HepG2 (cell line): ENCODE data around the gene TTLL10. TPM values are rescaled to one million over a fixed set of nuclear protein-coding genes. Genes with fewer than 3 reads are reported as not detected.

ENCODE experiments used
- ATAC-seq: fragments of 200-7000 bp; cut with Tn5 transposase; 3 replicates; pipeline ENCODE4 v1.9.1; 2020; ENCODE audit warnings: mild to moderate bottlenecking, moderate library complexity
- BruUV-seq: library from RNA; stranded (reverse); fragments of 400-500 nt; replicated peaks from 2 replicates; lab custom pipeline; 2021; lab: Mats Ljungman, UMichigan
- CTCF ChIA-PET: fragments of 300-600 bp; formaldehyde crosslinking; extraction: SDS; loops from one replicate; lab custom pipeline; 2021; ENCODE audit warnings: low total read pairs, inconsistent platforms, low intra/inter-chr PET ratio; lab: Yijun Ruan, JAX
- POLR2A ChIA-PET: fragments of 350-600 bp; sonication (Branson Sonifier 250); formaldehyde crosslinking; loops from one replicate; lab custom pipeline; 2020; ENCODE audit warnings: antibody characterized with exemption, inconsistent platforms; lab: Yijun Ruan, JAX
- DNase-seq: peaks from one replicate; pipeline ENCODE4 v3.0.0-alpha.2; 2015; ENCODE audit warnings: low spot score
- FAIRE-seq: peaks from 3 replicates; lab custom pipeline; 2011; peaks lifted over from hg19 to GRCh38; lab: Jason Lieb, UNC
- H2AFZ ChIP-seq: one replicate; pipeline ENCODE4 v1.6.1; 2011; ENCODE audit warnings: low read length, inconsistent platforms
- H3K27ac ChIP-seq: fragments of 300-600 bp; 3 replicates; pipeline ENCODE4 v1.8.0; 2011; ENCODE audit warnings: mixed run types, mild to moderate bottlenecking, mixed read lengths, low read length, inconsistent platforms; ENCODE audit not compliant: insufficient read depth; ENCODE audit errors: extremely low read length
- H3K27me3 ChIP-seq, 2 experiments: fragments of 200-600 bp in 1 of 2; 2 replicates in 1 of 2; 3 replicates in 1 of 2; pipeline versions ENCODE4 v1.6.0 to v1.8.0; 2011; ENCODE audit warnings: low read length in 2 of 2, mild to moderate bottlenecking in 2 of 2, moderate library complexity in 2 of 2, inconsistent platforms in 1 of 2; ENCODE audit not compliant: insufficient read depth in 2 of 2, control insufficient read depth in 1 of 2
- H3K36me3 ChIP-seq, 2 experiments: fragments of 200-600 bp in 1 of 2; replicated peaks in 1 of 2; 2 replicates in 1 of 2; 3 replicates in 1 of 2; pipeline versions ENCODE4 v1.5.1 to v1.8.0; 2011; ENCODE audit warnings: low read length in 2 of 2, inconsistent platforms in 1 of 2; ENCODE audit not compliant: insufficient read depth in 2 of 2, control insufficient read depth in 1 of 2
- H3K4me1 ChIP-seq: 2 replicates; pipeline ENCODE4 v1.5.1; 2012; ENCODE audit warnings: low read length, inconsistent platforms; ENCODE audit not compliant: insufficient read depth
- H3K4me2 ChIP-seq: 2 replicates; pipeline ENCODE4 v1.6.0; 2011; ENCODE audit warnings: low read depth, low read length, inconsistent platforms
- H3K4me3 ChIP-seq, 3 experiments: fragments of 200-600 bp in 1 of 3; sonication (generic), shearing (Covaris generic) in 1 of 3; replicated peaks in 1 of 3; 2 replicates each; pipeline ENCODE4 v1.5.1; 2011 to 2016; ENCODE audit warnings: low read length in 3 of 3, inconsistent platforms in 2 of 3, low read depth in 2 of 3, mild to moderate bottlenecking in 2 of 3, control low read depth in 1 of 3, mixed read lengths in 1 of 3; ENCODE audit not compliant: insufficient read depth in 1 of 3
- H3K79me2 ChIP-seq: one replicate; pipeline ENCODE4 v1.6.1; 2011; ENCODE audit warnings: low read length, inconsistent platforms; ENCODE audit not compliant: insufficient read depth
- H3K9ac ChIP-seq: 2 replicates; pipeline ENCODE4 v1.6.0; 2011; ENCODE audit warnings: mild to moderate bottlenecking, low read depth, low read length, inconsistent platforms; ENCODE audit not compliant: insufficient read depth
- H3K9me3 ChIP-seq: 2 replicates; pipeline ENCODE4 v1.5.1; 2012; ENCODE audit warnings: mild to moderate bottlenecking, low read length
- H4K20me1 ChIP-seq: 2 replicates; pipeline ENCODE4 v1.6.0; 2011; ENCODE audit warnings: inconsistent platforms, mild to moderate bottlenecking, low read length, moderate library complexity; ENCODE audit not compliant: insufficient read depth
- CREM ChIP-seq, 2 experiments: sonication (generic) in 1 of 2; formaldehyde crosslinking in 1 of 2; IDR thresholded peaks; 2 replicates each; pipeline versions ENCODE4 v1.4.0 to v1.6.1; 2016 to 2020; ENCODE audit warnings: antibody characterized with exemption in 1 of 2, mild to moderate bottlenecking in 1 of 2, missing genetic modification reagents in 1 of 2
- PCBP2 ChIP-seq: fragments of 200-400 bp; formaldehyde crosslinking; optimal IDR thresholded peaks from 2 replicates; pipeline ENCODE3; 2018; ENCODE audit warnings: low read length, low read depth; ENCODE audit not compliant: poor library complexity, severe bottlenecking
- TAF15 ChIP-seq: fragments of 200-400 bp; formaldehyde crosslinking; IDR thresholded peaks from one replicate; pipeline ENCODE4 v1.6.1; 2018; ENCODE audit warnings: mild to moderate bottlenecking, low read depth, low read length; ENCODE audit not compliant: poor library complexity, severe bottlenecking
- TOE1 ChIP-seq: sonication (generic); formaldehyde crosslinking; IDR thresholded peaks from 2 replicates; pipeline ENCODE4 v1.4.0; 2020; ENCODE audit warnings: mild to moderate bottlenecking, missing genetic modification reagents
- ZNF552 ChIP-seq: sonication (generic); formaldehyde crosslinking; IDR thresholded peaks from 2 replicates; pipeline ENCODE4 v1.9.0; 2022; ENCODE audit warnings: missing genetic modification reagents, mild to moderate bottlenecking, borderline replicate concordance
- WGBS: methylation state at CpG from one replicate; pipeline ENCODE4 v1.1.6; 2017; ENCODE audit warnings: low lambda C conversion rate; 5-methylcytosine and 5-hydroxymethylcytosine counted together
- in situ Hi-C: cut with HindIII; loops from 2 replicates; pipeline ENCODE4 v1.10.0; 2017; ENCODE audit warnings: low pct_unique_long_range_greater_than_20kb; ENCODE audit not compliant: extremely low pct_ligation_motif_present
- intact Hi-C: fragments of 100-400 bp; cut with micrococcal nuclease; formaldehyde crosslinking; loops from one replicate; pipeline ENCODE4 v1.10.0; 2022; ENCODE audit not compliant: unreplicated experiment
- polyA plus RNA-seq, 8 experiments: library from polyadenylated mRNA; depleted of rRNA in 3 of 8; stranded (reverse) in 7 of 8; unstranded in 1 of 8; fragments of >200 nt; fragmentation: Illumina TruSeq in 4 of 8; extraction: Trizol in 4 of 8; gene quantifications; 2 replicates each; pipeline versions ENCODE4 v1.2.1 to v1.2.3, GENCODE V29; 2011 to 2016; ENCODE audit warnings: low read depth in 4 of 8, missing spikeins in 1 of 8, mixed read lengths in 1 of 8; ENCODE audit not compliant: insufficient read depth in 1 of 8
- total RNA-seq, 5 experiments: library from RNA; depleted of rRNA; stranded (reverse); fragments of >200 nt; fragmentation: Illumina TruSeq; extraction: Trizol; gene quantifications; 2 replicates each; pipeline ENCODE4 v1.2.3, GENCODE V29; 2016; ENCODE audit warnings: low read depth in 1 of 5
- TF ChIP-seq, protein P1 (sequence below): sonication (generic); formaldehyde crosslinking; IDR thresholded peaks from 2 replicates; pipeline ENCODE4 v1.5.1; 2020; ENCODE audit warnings: mild to moderate bottlenecking, missing genetic modification reagents, moderate library complexity
- TF ChIP-seq, protein P2 (sequence below): sonication (generic); formaldehyde crosslinking; IDR thresholded peaks from 2 replicates; pipeline ENCODE4 v1.4.0; 2020; ENCODE audit warnings: mild to moderate bottlenecking, missing genetic modification reagents

Gene TTLL10
- total and polyA plus RNA-seq, 2 of the 13 experiments (the other 11 are each of a cell fraction or from before 2014, with no cell fraction given) = not detected

DNA sequence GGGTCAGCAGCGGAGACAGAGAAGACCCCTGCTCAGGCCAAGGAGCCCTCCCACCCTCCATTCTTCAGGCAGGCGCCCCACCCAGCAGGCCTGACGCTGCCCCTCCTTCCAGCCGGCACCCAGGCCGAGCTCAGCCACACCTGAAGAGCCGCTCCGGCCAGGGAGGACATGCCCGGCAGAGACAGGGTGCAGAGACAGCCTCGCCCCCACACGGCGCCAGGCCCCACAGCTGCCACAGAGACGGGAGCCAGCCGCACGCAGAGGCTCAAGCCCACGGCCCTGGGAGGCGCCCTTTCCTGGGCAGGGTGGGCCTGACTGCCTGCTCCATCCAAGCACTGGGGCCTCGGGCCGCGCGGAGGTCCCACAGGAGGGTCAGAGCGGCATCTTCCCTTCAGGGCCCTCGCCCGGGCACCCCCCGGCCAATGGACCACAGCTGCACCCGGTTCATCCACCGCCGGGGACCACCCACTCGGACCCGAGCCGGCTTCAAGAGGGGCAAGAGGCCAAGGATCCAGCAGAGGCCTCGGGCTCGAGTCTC, 5.2 kb downstream of the TTLL10 start:
- Histone ChIP-seq H3K4me3 (no peak overlapping the region), H3K4me1 (peaks cover 16% of the 10 kb centered on the region), H3K27ac (no peak overlapping the region), H3K36me3 (no peaks in the 10 kb centered on the region)
- DNase-seq (no peak), FAIRE-seq (no peak)
- no TSS peak for BruUV-seq
- CTCF ChIA-PET = no interaction called here
- TF ChIP-seq CREM (IDR thresholded peaks at IDR 0.05) = no peak
- TF ChIP-seq CREM (CRISPR knock-in tag; IDR thresholded peaks at IDR 0.05) = no peak
- no peak for TF ChIP-seq TOE1 (CRISPR knock-in tag)
- no peak for TF ChIP-seq TAF15
- TF ChIP-seq ZNF552 = no peak
- TF ChIP-seq, protein P1, sequence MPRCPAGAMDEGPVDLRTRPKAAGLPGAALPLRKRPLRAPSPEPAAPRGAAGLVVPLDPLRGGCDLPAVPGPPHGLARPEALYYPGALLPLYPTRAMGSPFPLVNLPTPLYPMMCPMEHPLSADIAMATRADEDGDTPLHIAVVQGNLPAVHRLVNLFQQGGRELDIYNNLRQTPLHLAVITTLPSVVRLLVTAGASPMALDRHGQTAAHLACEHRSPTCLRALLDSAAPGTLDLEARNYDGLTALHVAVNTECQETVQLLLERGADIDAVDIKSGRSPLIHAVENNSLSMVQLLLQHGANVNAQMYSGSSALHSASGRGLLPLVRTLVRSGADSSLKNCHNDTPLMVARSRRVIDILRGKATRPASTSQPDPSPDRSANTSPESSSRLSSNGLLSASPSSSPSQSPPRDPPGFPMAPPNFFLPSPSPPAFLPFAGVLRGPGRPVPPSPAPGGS (CRISPR knock-in tag) = no peak
- TF ChIP-seq, protein P2, sequence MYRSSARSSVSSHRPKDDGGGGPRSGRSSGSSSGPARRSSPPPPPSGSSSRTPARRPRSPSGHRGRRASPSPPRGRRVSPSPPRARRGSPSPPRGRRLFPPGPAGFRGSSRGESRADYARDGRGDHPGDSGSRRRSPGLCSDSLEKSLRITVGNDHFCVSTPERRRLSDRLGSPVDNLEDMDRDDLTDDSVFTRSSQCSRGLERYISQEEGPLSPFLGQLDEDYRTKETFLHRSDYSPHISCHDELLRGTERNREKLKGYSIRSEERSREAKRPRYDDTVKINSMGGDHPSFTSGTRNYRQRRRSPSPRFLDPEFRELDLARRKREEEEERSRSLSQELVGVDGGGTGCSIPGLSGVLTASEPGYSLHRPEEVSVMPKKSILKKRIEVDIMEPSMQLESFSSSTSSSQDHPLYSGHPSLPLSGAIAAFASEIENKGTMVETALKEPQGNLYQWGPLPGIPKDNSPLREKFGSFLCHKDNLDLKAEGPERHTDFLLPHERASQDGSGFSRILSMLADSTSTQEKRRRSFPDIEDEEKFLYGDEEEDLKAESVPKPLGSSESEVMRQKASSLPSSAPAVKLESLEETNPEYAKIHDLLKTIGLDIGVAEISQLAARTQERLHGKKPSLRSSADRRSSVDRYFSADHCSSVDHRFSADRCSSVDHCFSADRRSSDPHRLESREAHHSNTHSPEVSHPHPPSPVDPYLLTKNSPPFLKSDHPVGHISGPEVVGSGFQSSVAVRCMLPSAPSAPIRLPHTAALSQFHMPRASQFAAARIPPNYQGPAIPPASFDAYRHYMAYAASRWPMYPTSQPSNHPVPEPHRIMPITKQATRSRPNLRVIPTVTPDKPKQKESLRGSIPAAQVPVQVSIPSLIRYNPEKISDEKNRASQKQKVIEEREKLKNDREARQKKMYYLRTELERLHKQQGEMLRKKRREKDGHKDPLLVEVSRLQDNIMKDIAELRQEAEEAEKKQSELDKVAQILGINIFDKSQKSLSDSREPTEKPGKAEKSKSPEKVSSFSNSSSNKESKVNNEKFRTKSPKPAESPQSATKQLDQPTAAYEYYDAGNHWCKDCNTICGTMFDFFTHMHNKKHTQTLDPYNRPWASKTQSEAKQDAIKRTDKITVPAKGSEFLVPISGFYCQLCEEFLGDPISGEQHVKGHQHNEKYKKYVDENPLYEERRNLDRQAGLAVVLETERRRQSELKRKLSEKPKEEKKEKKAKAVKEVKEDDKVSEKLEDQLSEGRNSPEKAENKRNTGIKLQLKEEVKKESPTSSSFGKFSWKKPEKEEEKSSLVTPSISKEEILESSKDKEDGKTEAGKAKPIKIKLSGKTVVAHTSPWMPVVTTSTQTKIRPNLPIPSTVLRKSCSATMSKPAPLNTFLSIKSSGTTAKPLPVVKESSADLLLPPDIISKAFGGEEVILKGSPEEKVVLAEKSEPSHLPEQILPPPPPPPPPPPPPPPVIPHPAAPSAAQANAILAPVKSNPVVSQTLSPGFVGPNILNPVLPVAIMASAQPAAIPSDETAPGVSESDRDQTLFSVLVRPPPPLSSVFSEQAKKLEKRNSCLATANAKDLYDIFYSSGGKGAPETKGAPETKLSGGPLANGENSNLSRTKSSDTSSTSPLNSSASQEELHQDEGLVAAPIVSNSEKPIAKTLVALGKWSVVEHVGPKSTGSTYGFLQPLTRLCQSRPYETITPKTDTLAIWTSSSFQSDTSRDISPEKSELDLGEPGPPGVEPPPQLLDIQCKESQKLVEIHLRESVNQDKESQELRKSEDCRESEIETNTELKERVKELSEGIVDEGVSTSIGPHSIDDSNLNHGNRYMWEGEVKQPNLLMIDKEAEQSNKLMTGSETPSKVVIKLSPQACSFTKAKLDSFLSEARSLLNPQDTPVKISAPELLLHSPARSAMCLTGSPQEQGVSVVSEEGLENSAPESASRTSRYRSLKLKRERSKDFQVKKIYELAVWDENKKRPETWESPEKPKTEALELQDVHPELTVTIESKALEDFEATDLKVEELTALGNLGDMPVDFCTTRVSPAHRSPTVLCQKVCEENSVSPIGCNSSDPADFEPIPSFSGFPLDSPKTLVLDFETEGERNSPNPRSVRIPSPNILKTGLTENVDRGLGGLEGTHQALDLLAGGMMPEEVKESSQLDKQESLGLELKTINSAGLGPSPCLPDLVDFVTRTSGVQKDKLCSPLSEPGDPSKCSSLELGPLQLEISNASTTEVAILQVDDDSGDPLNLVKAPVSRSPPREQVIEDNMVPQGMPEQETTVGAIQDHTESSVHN (CRISPR knock-in tag) = no peak
- no peak for TF ChIP-seq PCBP2
- TF ChIP-seq, all 625 proteins: peak for 0
- 29% methylated on average over 7 of the region's 32 CpGs for WGBS
- no peak for ATAC-seq
- no peak overlapping the region for H3K4me2 ChIP-seq
- in situ Hi-C loops = no loop called here
- intact Hi-C loops = loop anchor here (10.0 kb wide), 1 partner anchor 56 kb away; the partner anchor contains the start of genes B3GALT6 and SDF4
- POLR2A ChIA-PET = no interaction called here
- H3K27me3 ChIP-seq = peaks cover 29 to 91% of the 10 kb centered on the region in 2 experiments
- no peaks in the 10 kb centered on the region for H3K79me2 ChIP-seq
- H2AFZ ChIP-seq = no peak overlapping the region
- H3K9ac ChIP-seq = no peak overlapping the region
- no peaks in the 10 kb centered on the region for H3K9me3 ChIP-seq
- H4K20me1 ChIP-seq = no peaks in the 10 kb centered on the region
